CD14-positive monocyte (primary cell): ENCODE data around the gene KIAA1586. TPM values are rescaled to one million over a fixed set of nuclear protein-coding genes. Genes with fewer than 3 reads are reported as not detected.

Experiments used
- DNase-seq, 3 donors: peaks; one replicate each; pipeline ENCODE4 v3.0.0-alpha.2; 2011 to 2022
- H2AFZ ChIP-seq: 2 replicates; pipeline ENCODE4 v1.6.0; 2012; ENCODE audit warnings: mild to moderate bottlenecking, low read depth, low read length, inconsistent platforms; ENCODE audit not compliant: insufficient read depth, poor library complexity, severe bottlenecking
- H3K27ac ChIP-seq, 2 donors: 1 replicate in 1 of 2; 2 replicates in 1 of 2; pipeline ENCODE4 v1.5.1; 2012 to 2013; ENCODE audit warnings: low read length in 2 of 2, control low read depth in 1 of 2, inconsistent platforms in 1 of 2, low read depth in 1 of 2, mild to moderate bottlenecking in 1 of 2
- H3K27me3 ChIP-seq, 2 donors: one replicate each; pipeline versions ENCODE4 v1.6.0 to v1.6.1; 2011 to 2013; ENCODE audit warnings: low read length in 2 of 2; ENCODE audit not compliant: control insufficient read depth in 2 of 2, insufficient read depth in 2 of 2
- H3K36me3 ChIP-seq, 2 donors: replicated peaks in 1 of 2; 1 replicate in 1 of 2; 2 replicates in 1 of 2; pipeline versions ENCODE4 v1.5.1 to v1.6.1; 2012 to 2013; ENCODE audit warnings: low read length in 2 of 2, control low read depth in 1 of 2, inconsistent platforms in 1 of 2, mild to moderate bottlenecking in 1 of 2; ENCODE audit not compliant: insufficient read depth in 2 of 2, control insufficient read depth in 1 of 2
- H3K4me1 ChIP-seq, 2 donors: 1 replicate in 1 of 2; 2 replicates in 1 of 2; pipeline versions ENCODE4 v1.5.1 to v1.6.1; 2012 to 2013; ENCODE audit warnings: low read length in 2 of 2, control low read depth in 1 of 2, inconsistent platforms in 1 of 2, mild to moderate bottlenecking in 1 of 2, moderate library complexity in 1 of 2; ENCODE audit not compliant: insufficient read depth in 2 of 2, control insufficient read depth in 1 of 2
- H3K4me2 ChIP-seq: replicated peaks from 2 replicates; pipeline ENCODE3; 2012; ENCODE audit warnings: low read length, moderate library complexity, mild to moderate bottlenecking; ENCODE audit not compliant: poor library complexity, severe bottlenecking; ENCODE audit errors: extremely low read depth
- H3K4me3 ChIP-seq, 3 experiments: fragments of 200-600 bp in 1 of 3; sonication (generic) in 1 of 3; replicated peaks in 1 of 3; 1 replicate in 2 of 3; 2 replicates in 1 of 3; pipeline ENCODE4 v1.5.1; 2011 to 2013; ENCODE audit warnings: low read length in 3 of 3, mild to moderate bottlenecking in 3 of 3, control low read depth in 2 of 3, low read depth in 2 of 3, inconsistent platforms in 1 of 3, moderate library complexity in 1 of 3
- H3K79me2 ChIP-seq: 2 replicates; pipeline ENCODE4 v1.6.0; 2012; ENCODE audit warnings: mild to moderate bottlenecking, control low read depth, inconsistent platforms, low read length, moderate library complexity; ENCODE audit not compliant: insufficient read depth
- H3K9ac ChIP-seq: 2 replicates; pipeline ENCODE4 v1.6.0; 2017; ENCODE audit warnings: low read length, mild to moderate bottlenecking; ENCODE audit not compliant: insufficient read depth, poor library complexity, severe bottlenecking
- H3K9me3 ChIP-seq, 2 donors: replicated peaks in 1 of 2; 1 replicate in 1 of 2; 2 replicates in 1 of 2; pipeline versions ENCODE4 v1.5.1 to v1.6.1; 2012 to 2013; ENCODE audit warnings: low read length in 2 of 2, control low read depth in 1 of 2; ENCODE audit not compliant: control insufficient read depth in 1 of 2, insufficient read depth in 1 of 2
- H4K20me1 ChIP-seq: 2 replicates; pipeline ENCODE4 v1.6.0; 2012; ENCODE audit warnings: mild to moderate bottlenecking, low read length, control low read depth, moderate library complexity; ENCODE audit not compliant: insufficient read depth
- H3K27ac Mint-ChIP-seq, 7 donors: one replicate each; pipeline ENCODE4 v1.8.0; 2020; ENCODE audit warnings: mild to moderate bottlenecking in 7 of 7, mixed read lengths in 7 of 7, moderate library complexity in 6 of 7, inconsistent platforms in 2 of 7
- H3K27me3 Mint-ChIP-seq, 3 donors: one replicate each; pipeline ENCODE4 v1.8.0; 2021 to 2022; ENCODE audit warnings: low read depth in 3 of 3, mild to moderate bottlenecking in 3 of 3, mixed read lengths in 3 of 3, moderate library complexity in 3 of 3, inconsistent platforms in 1 of 3
- H3K36me3 Mint-ChIP-seq, 2 donors: one replicate each; pipeline ENCODE4 v1.8.0; 2020; ENCODE audit warnings: mixed read lengths in 2 of 2, inconsistent platforms in 1 of 2, mild to moderate bottlenecking in 1 of 2
- H3K4me1 Mint-ChIP-seq: one replicate; pipeline ENCODE4 v1.8.0; 2020; ENCODE audit warnings: mild to moderate bottlenecking, mixed read lengths
- H3K4me3 Mint-ChIP-seq, 2 donors: one replicate each; pipeline ENCODE4 v1.8.0; 2020; ENCODE audit warnings: mild to moderate bottlenecking in 2 of 2, mixed read lengths in 2 of 2, moderate library complexity in 1 of 2
- H3K9me3 Mint-ChIP-seq, 7 donors: one replicate each; pipeline ENCODE4 v1.8.0; 2020 to 2022; ENCODE audit warnings: mixed read lengths in 7 of 7, mild to moderate bottlenecking in 6 of 7, moderate library complexity in 6 of 7, inconsistent platforms in 2 of 7
- WGBS: methylation state at CpG from one replicate; pipeline ENCODE4 v1.1.5; 2013; ENCODE audit warnings: missing lambda C conversion rate; ENCODE audit not compliant: insufficient coverage; 5-methylcytosine and 5-hydroxymethylcytosine counted together
- intact Hi-C, 2 donors: fragments of 100-400 bp; cut with micrococcal nuclease; formaldehyde crosslinking; loops; one replicate each; pipeline versions ENCODE4 v1.15.0 to v1.15.1; 2023
- polyA plus RNA-seq, 3 donors: library from polyadenylated mRNA; depleted of rRNA in 1 of 3; unstranded in 2 of 3; stranded (reverse) in 1 of 3; fragments of 300-500 nt in 2 of 3; fragments of >200 nt in 1 of 3; fragmentation: Illumina TruSeq in 2 of 3; gene quantifications; 1 replicate in 2 of 3; 2 replicates in 1 of 3; pipeline ENCODE4 v1.2.3, GENCODE V29; 2012 to 2021
- TF ChIP-seq, protein P1 (sequence below): fragments of 200-600 bp; IDR thresholded peaks from one replicate; pipeline ENCODE4 v1.8.0; 2022; ENCODE audit warnings: antibody characterized with exemption, mild to moderate bottlenecking

KIAA1586 gene
- polyA plus RNA-seq, 3 donors, result 1.1 to 5.0 (median 4.4) TPM

- TF ChIP-seq, protein P1, sequence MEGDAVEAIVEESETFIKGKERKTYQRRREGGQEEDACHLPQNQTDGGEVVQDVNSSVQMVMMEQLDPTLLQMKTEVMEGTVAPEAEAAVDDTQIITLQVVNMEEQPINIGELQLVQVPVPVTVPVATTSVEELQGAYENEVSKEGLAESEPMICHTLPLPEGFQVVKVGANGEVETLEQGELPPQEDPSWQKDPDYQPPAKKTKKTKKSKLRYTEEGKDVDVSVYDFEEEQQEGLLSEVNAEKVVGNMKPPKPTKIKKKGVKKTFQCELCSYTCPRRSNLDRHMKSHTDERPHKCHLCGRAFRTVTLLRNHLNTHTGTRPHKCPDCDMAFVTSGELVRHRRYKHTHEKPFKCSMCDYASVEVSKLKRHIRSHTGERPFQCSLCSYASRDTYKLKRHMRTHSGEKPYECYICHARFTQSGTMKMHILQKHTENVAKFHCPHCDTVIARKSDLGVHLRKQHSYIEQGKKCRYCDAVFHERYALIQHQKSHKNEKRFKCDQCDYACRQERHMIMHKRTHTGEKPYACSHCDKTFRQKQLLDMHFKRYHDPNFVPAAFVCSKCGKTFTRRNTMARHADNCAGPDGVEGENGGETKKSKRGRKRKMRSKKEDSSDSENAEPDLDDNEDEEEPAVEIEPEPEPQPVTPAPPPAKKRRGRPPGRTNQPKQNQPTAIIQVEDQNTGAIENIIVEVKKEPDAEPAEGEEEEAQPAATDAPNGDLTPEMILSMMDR, result no peak
- Mint-ChIP-seq H3K27me3 (no peaks in the 10 kb centered on the region), H3K36me3 (no peaks in the 10 kb centered on the region), H3K27ac (no peak overlapping the region), H3K4me1 (no peaks in the 10 kb centered on the region), H3K9me3 (no peaks in the 10 kb centered on the region), H3K4me3 (no peak overlapping the region)
- H3K4me2 ChIP-seq, result no peak overlapping the region
- no peak overlapping the region for H2AFZ ChIP-seq
- no peaks in the 10 kb centered on the region for H3K9me3 ChIP-seq
- 89% methylated on average over 2 of the region's 4 CpGs for WGBS
- intact Hi-C loops, result loop anchor here in 1 of 2 donors (10.0 kb wide), 1 partner anchor 99 kb away; no protein-coding TSS in a partner anchor
- DNase-seq, result no peak
- H3K36me3 ChIP-seq, result no peaks in the 10 kb centered on the region
- no peak overlapping the region for H3K4me3 ChIP-seq
- H3K79me2 ChIP-seq, result no peaks in the 10 kb centered on the region
- H3K27ac ChIP-seq, result no peak overlapping the region
- H3K4me1 ChIP-seq, result no peaks in the 10 kb centered on the region
- no peaks in the 10 kb centered on the region for H3K27me3 ChIP-seq
- H4K20me1 ChIP-seq, result no peaks in the 10 kb centered on the region
- no peak overlapping the region for H3K9ac ChIP-seq
Observed at GRCh38 chr6:57013521-57013926, 33.0 kb upstream of the KIAA1586 start.

- Histone ChIP-seq H3K4me2 (no peak overlapping the region), H3K79me2 (no peaks in the 10 kb centered on the region), H3K9me3 (no peaks in the 10 kb centered on the region), H3K9ac (no peak overlapping the region), H3K36me3 (no peaks in the 10 kb centered on the region), H3K4me1 (no peaks in the 10 kb centered on the region), H3K27ac (no peak overlapping the region), H4K20me1 (no peaks in the 10 kb centered on the region), H3K27me3 (no peaks in the 10 kb centered on the region), H2AFZ (no peak overlapping the region), H3K4me3 (no peak overlapping the region)
- Mint-ChIP-seq H3K27me3 (no peaks in the 10 kb centered on the region), H3K36me3 (no peaks in the 10 kb centered on the region), H3K27ac (no peak overlapping the region), H3K9me3 (no peaks in the 10 kb centered on the region), H3K4me3 (no peak overlapping the region), H3K4me1 (no peaks in the 10 kb centered on the region)
- TF ChIP-seq, protein P1, result no peak
- DNase-seq, result no peak
- no CpG with 5 or more reads among the region's 3 CpGs for WGBS
- intact Hi-C loops, result loop anchor here in 1 of 2 donors (10.0 kb wide), 1 partner anchor 102 kb away; no protein-coding TSS in a partner anchor
Observed at GRCh38 chr6:57017069-57017468, 29.4 kb upstream of the KIAA1586 start.
